BJ (cell line): ENCODE results near the gene PDP2. TPM values are rescaled to one million over a fixed set of nuclear protein-coding genes. Genes with fewer than 3 reads are reported as not detected.
A peak's percentile ranks its signal among the peaks of the same experiment; 100 is the strongest.

Experiments
- CTCF ChIA-PET: fragments of 350-600 bp; formaldehyde crosslinking; extraction: SDS; loops from one replicate; lab custom pipeline; 2021; ENCODE audit warnings: antibody characterized with exemption, inconsistent platforms; lab: Yijun Ruan, JAX
- POLR2A ChIA-PET: fragments of 300-600 bp; sonication (Branson Sonifier 250); formaldehyde crosslinking; extraction: SDS; loops from one replicate; lab custom pipeline; 2021; ENCODE audit warnings: antibody characterized with exemption; lab: Charles Lee
- DNase-seq: peaks from one replicate; pipeline ENCODE4 v3.0.0-alpha.2; 2011; ENCODE audit warnings: low read depth
- H3K27me3 ChIP-seq: 2 replicates; pipeline ENCODE4 v1.6.0; 2011; ENCODE audit warnings: low read length; ENCODE audit not compliant: control insufficient read depth, insufficient read depth
- H3K36me3 ChIP-seq: 2 replicates; pipeline ENCODE4 v1.5.1; 2011; ENCODE audit warnings: low read length; ENCODE audit not compliant: control insufficient read depth, insufficient read depth
- H3K4me3 ChIP-seq: 2 replicates; pipeline ENCODE4 v1.5.1; 2011; ENCODE audit warnings: low read depth, mild to moderate bottlenecking, control low read depth, low read length
- CTCF ChIP-seq: IDR thresholded peaks from 2 replicates; pipeline ENCODE4 v1.5.1; 2011; ENCODE audit warnings: low read depth, mild to moderate bottlenecking, control low read depth, inconsistent platforms, low read length, moderate library complexity; ENCODE audit not compliant: insufficient read depth
- polyA plus RNA-seq: library from polyadenylated mRNA; depleted of rRNA; stranded (reverse); fragments of >200 nt; gene quantifications from 2 replicates; pipeline ENCODE4 v1.2.3, GENCODE V29; 2011

The PDP2 gene
- polyA plus RNA-seq, 1 experiment = 10.3 TPM

- H3K36me3 ChIP-seq = no peaks in the 10 kb centered on the region
- POLR2A ChIA-PET = no interaction called here
- TF ChIP-seq CTCF = no peak
- CTCF ChIA-PET = interaction anchor here (1.1 to 4.0 kb wide), 4 partner anchors 9 to 27 kb away, joined by 4 to 28 read pairs (median 14); partner anchors contain the start of genes CA7 and NAE1
- H3K27me3 ChIP-seq = no peaks in the 10 kb centered on the region
- no peak for DNase-seq
- H3K4me3 ChIP-seq = no peak overlapping the region
These were observed 22.9 kb upstream of the PDP2 start for GRCh38 chr16:66857437-66857836.

- DNase-seq = peak; percentile 24
- no peaks in the 10 kb centered on the region for H3K27me3 ChIP-seq
- ChIA-PET POLR2A (no interaction called here), CTCF (interaction anchor here (0.9 to 4.0 kb wide), 3 partner anchors 9 to 29 kb away, joined by 3 to 21 read pairs (median 16); partner anchors contain the start of gene NAE1)
- no peak for TF ChIP-seq CTCF
- no peaks in the 10 kb centered on the region for H3K36me3 ChIP-seq
- no peak overlapping the region for H3K4me3 ChIP-seq
These were observed 21.4 kb upstream of the PDP2 start for GRCh38 chr16:66858740-66859396.

- no peaks in the 10 kb centered on the region for H3K36me3 ChIP-seq
- POLR2A ChIA-PET = no interaction called here
- CTCF ChIA-PET = interaction anchor here (0.6 to 1.4 kb wide), 6 partner anchors 9 to 295 kb away, joined by 3 to 16 read pairs (median 3); partner anchors contain the start of gene NAE1
- no peak overlapping the region for H3K4me3 ChIP-seq
- H3K27me3 ChIP-seq = no peaks in the 10 kb centered on the region
- no peak for TF ChIP-seq CTCF
- no peak for DNase-seq
These were observed 20.8 kb upstream of the PDP2 start for GRCh38 chr16:66859397-66860068.

GRCh38 chr16:66862023-66862520, 18.2 kb upstream of the PDP2 start:
- no peak for TF ChIP-seq CTCF
- H3K36me3 ChIP-seq = no peaks in the 10 kb centered on the region
- POLR2A ChIA-PET = interaction anchor here (0.5 kb wide), 1 partner anchor 161 kb away, joined by 3 read pairs; no protein-coding TSS in a partner anchor
- DNase-seq = no peak
- no peaks in the 10 kb centered on the region for H3K27me3 ChIP-seq
- H3K4me3 ChIP-seq = no peak overlapping the region
- CTCF ChIA-PET = interaction anchor here (1.2 to 2.9 kb wide), 2 partner anchors 11 to 31 kb away, joined by 6 to 15 read pairs; partner anchors contain the start of gene NAE1

GRCh38 chr16:66863707-66864106, 16.6 kb upstream of the PDP2 start:
- no peak overlapping the region for H3K4me3 ChIP-seq
- CTCF ChIA-PET = interaction anchor here (2.9 kb wide), 1 partner anchor 9 kb away, joined by 15 read pairs; no protein-coding TSS in a partner anchor
- POLR2A ChIA-PET = no interaction called here
- no peak for DNase-seq
- no peaks in the 10 kb centered on the region for H3K27me3 ChIP-seq
- TF ChIP-seq CTCF = no peak
- H3K36me3 ChIP-seq = no peaks in the 10 kb centered on the region
